Karpas-422 (cell line): ENCODE measurements around the gene GADD45B. TPM values are rescaled to one million over a fixed set of nuclear protein-coding genes. Genes with fewer than 3 reads are reported as not detected.
"Not testable (repeated sequence)": the region's sequence is repeated elsewhere in the genome, so short reads cannot be mapped to it uniquely, and the experiment has no call there.

ENCODE experiments used
- DNase-seq: peaks from one replicate; pipeline ENCODE4 v3.0.0-alpha.2; 2015
- H2AFZ ChIP-seq: fragments of 200-600 bp; sonication (generic); 2 replicates; pipeline ENCODE4 v1.6.1; 2014; ENCODE audit warnings: antibody characterized with exemption, low read length, mixed read lengths
- H3K27ac ChIP-seq: fragments of 200-600 bp; sonication (generic); 2 replicates; pipeline ENCODE4 v1.5.1; 2014; ENCODE audit warnings: mild to moderate bottlenecking, low read length, moderate library complexity
- H3K27me3 ChIP-seq: fragments of 200-600 bp; sonication (generic); 2 replicates; pipeline ENCODE4 v1.6.1; 2014; ENCODE audit warnings: low read length, mixed read lengths
- H3K36me3 ChIP-seq: fragments of 200-600 bp; sonication (generic); 2 replicates; pipeline ENCODE4 v1.6.1; 2014; ENCODE audit warnings: low read length, mixed read lengths; ENCODE audit not compliant: insufficient read depth
- H3K4me1 ChIP-seq: fragments of 200-600 bp; sonication (generic); 2 replicates; pipeline ENCODE4 v1.6.1; 2014; ENCODE audit warnings: mild to moderate bottlenecking, low read length, mixed read lengths
- H3K4me2 ChIP-seq: fragments of 200-600 bp; sonication (generic); 2 replicates; pipeline ENCODE4 v1.6.1; 2014; ENCODE audit warnings: low read length, low read depth, mild to moderate bottlenecking; ENCODE audit not compliant: poor library complexity, severe bottlenecking
- H3K4me3 ChIP-seq: fragments of 200-600 bp; sonication (generic); 2 replicates; pipeline ENCODE4 v1.5.1; 2014; ENCODE audit warnings: mild to moderate bottlenecking, antibody characterized with exemption, low read length, mixed read lengths
- H3K79me2 ChIP-seq: fragments of 200-600 bp; sonication (generic); 2 replicates; pipeline ENCODE4 v1.6.1; 2014; ENCODE audit warnings: mild to moderate bottlenecking, low read length, mixed read lengths
- H3K9ac ChIP-seq: fragments of 200-600 bp; sonication (generic); 2 replicates; pipeline ENCODE4 v1.6.0; 2014; ENCODE audit warnings: low read length
- H3K9me2 ChIP-seq: fragments of 200-600 bp; sonication (generic), shearing (Covaris generic); replicated peaks from 2 replicates; pipeline ENCODE4 v1.6.0; 2014; ENCODE audit warnings: mild to moderate bottlenecking, low read length, moderate library complexity; ENCODE audit not compliant: insufficient read depth
- H3K9me3 ChIP-seq: fragments of 300-700, 200-600 bp; sonication (generic); 2 replicates; pipeline ENCODE4 v1.6.1; 2014; ENCODE audit warnings: low read length, mixed read lengths
- H4K20me1 ChIP-seq: fragments of 200-600 bp; sonication (generic); 2 replicates; pipeline ENCODE4 v1.6.1; 2014; ENCODE audit warnings: mild to moderate bottlenecking, antibody characterized with exemption, low read length, low read depth; ENCODE audit not compliant: insufficient read depth
- total RNA-seq: library from RNA; depleted of rRNA; stranded (reverse); fragments of >200 nt; shearing (Covaris generic); gene quantifications from 2 replicates; pipeline ENCODE4 v1.2.3, GENCODE V29; 2014; ENCODE audit warnings: low replicate concordance

GADD45B gene
- total RNA-seq, 1 experiment from 2014 or later = 8.6 TPM

- Histone ChIP-seq H3K79me2 (peaks cover 31% of the 10 kb centered on the region), H4K20me1 (peaks cover 21% of the 10 kb centered on the region), H3K4me1 (peaks cover 26% of the 10 kb centered on the region)
- not testable (repeated sequence) for H3K27ac ChIP-seq, H3K4me3 ChIP-seq, H3K9me3 ChIP-seq, DNase-seq, H2AFZ ChIP-seq, H3K27me3 ChIP-seq, H3K4me2 ChIP-seq, H3K9ac ChIP-seq, H3K9me2 ChIP-seq, H3K36me3 ChIP-seq
Measured at GRCh38 chr19:2458776-2459175, 17.2 kb upstream of the GADD45B start.

- Histone ChIP-seq H3K4me1 (peaks cover 15% of the 10 kb centered on the region), H3K9me3 (no peaks in the 10 kb centered on the region), H2AFZ (no peak overlapping the region), H3K79me2 (peaks cover 16% of the 10 kb centered on the region), H3K27ac (no peak overlapping the region), H3K27me3 (no peaks in the 10 kb centered on the region), H4K20me1 (peaks cover 10% of the 10 kb centered on the region), H3K4me3 (no peak overlapping the region), H3K36me3 (no peaks in the 10 kb centered on the region), H3K9ac (no peak overlapping the region), H3K4me2 (no peak overlapping the region), H3K9me2 (no peaks in the 10 kb centered on the region)
- DNase-seq = no peak
Measured at GRCh38 chr19:2460245-2460644, 15.7 kb upstream of the GADD45B start.

GRCh38 chr19:2461751-2462634, 13.9 kb upstream of the GADD45B start:
- DNase-seq = no peak
- Histone ChIP-seq H3K9me3 (no peaks in the 10 kb centered on the region), H3K4me3 (peak overlapping the region; percentile 38; the same call in 1 of the 2 replicates), H3K9me2 (no peaks in the 10 kb centered on the region), H3K27me3 (no peaks in the 10 kb centered on the region), H3K4me1 (peaks cover 9% of the 10 kb centered on the region), H4K20me1 (no peaks in the 10 kb centered on the region), H3K9ac (no peak overlapping the region), H3K27ac (no peak overlapping the region), H3K36me3 (no peaks in the 10 kb centered on the region), H3K79me2 (0 out of 2 replicates have a peak, but pooled peaks cover 1% of the 10 kb centered on the region), H3K4me2 (peak overlapping the region; percentile 32), H2AFZ (0 out of 2 replicates have a peak overlapping the region, but pooled peaks have one; percentile 36)

GRCh38 chr19:2462635-2463421, 13.1 kb upstream of the GADD45B start:
- H3K4me1 ChIP-seq = peaks cover 5% of the 10 kb centered on the region; the same call in 1 of the 2 replicates
- no peak overlapping the region for H3K9ac ChIP-seq
- H3K27ac ChIP-seq = no peak overlapping the region
- no peaks in the 10 kb centered on the region for H3K36me3 ChIP-seq
- no peak overlapping the region for H3K4me2 ChIP-seq
- no peak overlapping the region for H3K4me3 ChIP-seq
- DNase-seq = no peak
- H3K9me2 ChIP-seq = no peaks in the 10 kb centered on the region
- no peaks in the 10 kb centered on the region for H4K20me1 ChIP-seq
- no peak overlapping the region for H2AFZ ChIP-seq
- H3K27me3 ChIP-seq = no peaks in the 10 kb centered on the region
- H3K9me3 ChIP-seq = no peaks in the 10 kb centered on the region
- H3K79me2 ChIP-seq = no peaks in the 10 kb centered on the region

- H2AFZ ChIP-seq, H3K9me2 ChIP-seq, H3K36me3 ChIP-seq, DNase-seq, H3K4me3 ChIP-seq, H3K4me2 ChIP-seq, H3K9ac ChIP-seq, H3K4me1 ChIP-seq, H3K27me3 ChIP-seq, H3K9me3 ChIP-seq, H3K27ac ChIP-seq, H3K79me2 ChIP-seq, H4K20me1 ChIP-seq: not testable (repeated sequence)
Measured at GRCh38 chr19:2463694-2464093, 12.2 kb upstream of the GADD45B start.

GRCh38 chr19:2464389-2464788, 11.5 kb upstream of the GADD45B start:
- H3K9ac ChIP-seq = no peak overlapping the region

GRCh38 chr19:2468596-2468995, 7.3 kb upstream of the GADD45B start:
- Histone ChIP-seq H3K27ac (no peak overlapping the region), H4K20me1 (no peaks in the 10 kb centered on the region), H3K9me2 (no peaks in the 10 kb centered on the region), H3K4me2 (no peak overlapping the region), H3K36me3 (no peaks in the 10 kb centered on the region), H3K79me2 (no peaks in the 10 kb centered on the region), H3K9me3 (no peaks in the 10 kb centered on the region), H3K4me1 (no peaks in the 10 kb centered on the region), H3K9ac (no peak overlapping the region), H2AFZ (no peak overlapping the region), H3K27me3 (no peaks in the 10 kb centered on the region), H3K4me3 (no peak overlapping the region)
- DNase-seq = no peak

More at GRCh38 chr19:2464389-2464788, 11.5 kb upstream of the GADD45B start:
- Histone ChIP-seq H3K4me2 (no peak overlapping the region), H3K27me3 (no peaks in the 10 kb centered on the region), H3K79me2 (no peaks in the 10 kb centered on the region), H3K9me2 (no peaks in the 10 kb centered on the region), H3K27ac (no peak overlapping the region), H3K4me3 (no peak overlapping the region), H3K9me3 (no peaks in the 10 kb centered on the region), H3K4me1 (peaks cover 5% of the 10 kb centered on the region; the same call in 1 of the 2 replicates), H3K36me3 (no peaks in the 10 kb centered on the region), H4K20me1 (no peaks in the 10 kb centered on the region), H2AFZ (no peak overlapping the region)
- DNase-seq = no peak
